Smooth muscle cell of the brain vasculature (primary cell): ENCODE data around the gene PSMD10.

Experiments used
- DNase-seq: peaks from one replicate; pipeline ENCODE4 v3.0.0-alpha.2; 2012; ENCODE audit warnings: low read depth, low spot score

The PSMD10 gene

GRCh38 chrX:108072746-108073145 lies 18.6 kb downstream of the PSMD10 start:
- DNase-seq: no peak

DNA sequence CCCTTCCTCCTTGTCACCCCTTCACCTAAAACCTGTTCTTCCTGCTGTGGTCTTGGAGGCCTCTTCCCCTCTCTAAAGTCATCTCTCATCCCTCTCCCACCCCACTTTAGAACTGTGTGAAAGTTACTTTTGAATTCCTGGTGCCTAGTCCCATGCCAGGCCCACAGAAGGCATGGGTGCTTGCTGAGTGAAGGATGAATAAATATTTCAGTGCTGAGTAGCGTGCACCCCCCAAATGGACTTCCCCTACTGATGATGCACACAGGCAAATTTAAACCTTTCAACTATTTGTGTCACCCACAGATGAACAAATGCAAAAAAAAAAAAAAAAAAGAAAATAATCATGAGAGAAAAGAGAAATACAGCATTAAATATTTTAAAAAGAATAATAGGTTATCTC lies 19.8 kb downstream of the PSMD10 start:
- DNase-seq: no peak

GRCh38 chrX:108070891-108071290 lies 20.5 kb downstream of the PSMD10 start:
- DNase-seq: no peak

- no peak for DNase-seq
These were observed 23.2 kb downstream of the PSMD10 start for GRCh38 chrX:108068121-108068520.

- no peak for DNase-seq
These were observed 26.7 kb downstream of the PSMD10 start for GRCh38 chrX:108064613-108065012.

GRCh38 chrX:108064001-108064400 lies 27.3 kb downstream of the PSMD10 start:
- no peak for DNase-seq

DNA sequence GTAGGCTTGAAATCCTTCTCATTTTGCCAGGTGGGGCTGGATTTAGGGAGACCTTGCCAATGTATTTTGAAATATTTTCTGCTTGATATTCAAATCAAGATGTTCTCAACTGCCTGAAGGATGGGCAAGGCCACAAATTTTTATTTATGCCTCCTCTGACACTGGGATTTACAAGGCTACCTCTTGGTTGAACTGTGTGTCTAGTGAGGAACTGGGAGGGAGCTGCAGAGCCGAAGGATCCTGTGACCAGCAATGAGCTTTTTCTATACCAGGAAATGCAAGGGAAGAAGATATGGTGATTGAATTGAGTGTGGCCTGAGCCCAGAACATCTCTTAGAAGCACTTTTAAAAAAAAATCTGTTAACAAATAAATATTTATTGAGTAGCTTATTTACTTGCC lies 31.5 kb downstream of the PSMD10 start:
- DNase-seq: no peak

DNA sequence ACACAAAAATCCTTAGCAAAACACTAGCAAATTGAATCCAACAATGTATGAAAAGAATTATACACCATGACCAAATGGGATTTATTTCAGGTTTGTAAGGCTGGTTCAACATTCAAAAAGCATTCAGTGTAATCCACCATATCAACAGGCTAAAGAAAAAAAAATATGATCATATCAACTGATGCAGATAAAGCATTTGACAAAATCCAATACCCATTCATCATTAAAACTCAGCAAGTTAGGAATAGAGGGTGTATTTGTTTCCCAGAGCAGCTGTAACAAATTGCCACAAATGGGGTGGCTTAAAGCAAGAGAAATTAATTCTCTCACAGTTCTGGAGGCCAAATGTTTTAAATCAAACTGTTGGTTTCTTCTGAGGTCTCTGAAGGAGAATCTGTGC lies 35.8 kb downstream of the PSMD10 start:
- DNase-seq: no peak

GRCh38 chrX:108053218-108053617 lies 38.1 kb downstream of the PSMD10 start:
- no peak for DNase-seq

GRCh38 chrX:108049649-108050048 lies 41.7 kb downstream of the PSMD10 start:
- no peak for DNase-seq

- DNase-seq: no peak
These were observed 46.6 kb downstream of the PSMD10 start, which contains the start of gene VSIG1 for GRCh38 chrX:108044554-108045256. Gene VSIG1, plus strand, starts transcription at chrX:108045065. Its CDS starts 66 bp downstream, at chrX:108045131.

DNA sequence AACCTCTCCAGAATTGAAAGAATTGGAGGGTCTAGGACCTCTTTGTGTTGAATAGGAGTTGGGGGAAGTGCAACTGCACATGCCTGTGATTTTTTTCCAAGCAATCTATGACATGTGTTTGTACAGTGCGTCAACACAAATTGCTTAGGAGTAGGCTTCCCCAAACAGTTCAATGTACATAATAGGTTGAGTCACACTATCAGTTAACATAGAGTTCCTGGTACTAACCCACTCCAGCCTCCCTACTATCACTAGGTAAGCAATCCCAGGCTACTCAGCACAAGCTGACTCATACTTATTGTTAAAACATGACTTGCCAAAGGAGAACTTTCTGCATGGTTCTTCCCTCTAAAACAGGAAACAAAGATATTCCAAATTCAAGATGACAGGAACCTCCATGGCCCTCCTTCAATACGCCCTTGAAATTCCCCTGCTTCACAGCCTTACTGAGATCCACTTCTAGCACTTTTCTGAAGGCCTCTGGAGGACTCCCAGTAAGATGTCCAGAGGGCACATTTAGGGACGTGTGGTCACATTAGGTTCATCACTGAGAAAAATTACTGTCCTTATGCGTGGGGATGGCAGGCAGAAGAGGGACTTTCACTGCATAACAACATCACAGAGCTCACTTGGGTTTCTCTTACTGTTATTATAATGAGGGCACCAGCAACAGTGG lies 54.9 kb downstream of the PSMD10 start:
- DNase-seq: peak; percentile 18

DNA sequence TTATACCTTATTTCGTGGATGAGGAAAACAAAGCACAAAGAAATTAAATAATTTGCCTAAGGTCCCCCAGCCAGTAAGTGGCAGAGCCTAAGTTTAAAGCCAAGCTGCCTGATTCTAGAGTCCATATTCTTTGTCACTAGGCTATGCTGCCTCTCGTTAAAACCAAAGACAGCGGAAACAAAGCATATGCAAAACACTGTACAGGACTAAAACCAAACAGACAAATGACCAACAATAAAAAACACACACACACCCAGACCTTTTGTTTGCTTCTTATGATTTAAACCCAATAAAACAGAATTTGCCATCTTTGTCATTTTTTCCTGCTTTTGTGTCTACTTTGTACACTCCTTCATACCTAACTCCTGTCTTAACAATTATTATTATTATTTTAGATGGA lies 56.6 kb downstream of the PSMD10 start:
- no peak for DNase-seq
